ENCODE results near the gene MCUB.

GRCh38 chr4:109713500-109713899 lies 153.5 kb downstream of the MCUB start:
- no peak for TF ChIP-seq POLR2AphosphoS5 (IDR thresholded peaks at IDR 0.05; ENCODE audit: low read depth, low read length)
- no peak for TF ChIP-seq POLR2A (IDR thresholded peaks at IDR 0.05; ENCODE audit: low read depth, low read length)
- no peak for TF ChIP-seq TAF1 (IDR thresholded peaks at IDR 0.05; ENCODE audit: borderline replicate concordance, low read depth, low read length)
